Measurements from ENCODE around the gene USP21. TPM values are rescaled to one million over a fixed set of nuclear protein-coding genes. Genes with fewer than 3 reads are reported as not detected.
A peak's percentile ranks its signal among the peaks of the same experiment; 100 is the strongest.

USP21 gene, protein sequence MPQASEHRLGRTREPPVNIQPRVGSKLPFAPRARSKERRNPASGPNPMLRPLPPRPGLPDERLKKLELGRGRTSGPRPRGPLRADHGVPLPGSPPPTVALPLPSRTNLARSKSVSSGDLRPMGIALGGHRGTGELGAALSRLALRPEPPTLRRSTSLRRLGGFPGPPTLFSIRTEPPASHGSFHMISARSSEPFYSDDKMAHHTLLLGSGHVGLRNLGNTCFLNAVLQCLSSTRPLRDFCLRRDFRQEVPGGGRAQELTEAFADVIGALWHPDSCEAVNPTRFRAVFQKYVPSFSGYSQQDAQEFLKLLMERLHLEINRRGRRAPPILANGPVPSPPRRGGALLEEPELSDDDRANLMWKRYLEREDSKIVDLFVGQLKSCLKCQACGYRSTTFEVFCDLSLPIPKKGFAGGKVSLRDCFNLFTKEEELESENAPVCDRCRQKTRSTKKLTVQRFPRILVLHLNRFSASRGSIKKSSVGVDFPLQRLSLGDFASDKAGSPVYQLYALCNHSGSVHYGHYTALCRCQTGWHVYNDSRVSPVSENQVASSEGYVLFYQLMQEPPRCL
- polyA plus RNA-seq (2012; rRNA removed): 24.5 and 26.8 TPM in 2 replicates
- 13.4 and 18.4 TPM in 2 replicates for polyA plus RNA-seq (2012; cell fraction: cytosol; rRNA removed)
- polyA plus RNA-seq (2012; cell fraction: nucleus; rRNA removed): 94.1 and 110 TPM in 2 replicates

DNA sequence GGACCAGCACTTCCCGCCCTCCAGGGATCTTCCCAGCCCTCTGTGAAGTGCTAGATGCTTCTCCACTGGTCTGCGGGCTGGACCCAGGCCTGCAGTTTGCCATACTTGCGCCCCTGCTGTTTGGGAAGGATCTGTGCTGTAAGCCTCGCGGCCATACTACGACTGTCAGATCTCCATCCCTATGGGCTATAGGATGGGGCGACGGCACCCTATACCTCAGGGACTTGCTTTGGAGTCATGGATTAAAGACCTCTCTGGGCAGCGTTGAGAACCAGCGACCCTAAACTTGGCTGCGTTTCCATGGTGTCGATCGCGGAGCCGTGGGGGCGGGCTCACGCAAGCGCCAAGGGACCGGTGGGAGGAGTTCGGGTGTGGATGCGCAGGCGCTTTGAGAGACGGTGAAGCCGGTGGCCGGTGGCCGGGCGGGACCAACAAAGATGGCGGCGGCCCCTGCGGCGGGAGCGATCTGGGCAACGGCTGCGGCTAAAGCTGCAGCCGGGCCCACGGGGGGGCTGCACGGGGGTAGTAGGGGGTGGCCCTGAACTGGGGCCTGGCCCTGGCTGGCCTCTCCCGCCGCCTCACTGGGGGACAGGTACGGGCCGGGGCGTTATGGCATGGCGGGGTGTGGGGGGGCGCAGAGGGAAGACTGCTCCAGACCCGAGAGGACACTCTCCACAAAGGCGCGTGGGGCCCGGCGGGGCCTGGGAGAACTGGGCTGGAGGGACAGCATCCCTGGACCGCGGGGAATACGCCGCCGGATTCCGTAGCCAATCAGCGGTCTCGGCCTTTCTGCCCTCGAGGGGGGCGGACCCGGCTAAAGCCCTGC is at the start of gene USP21:
Gene USP21, plus strand, starts transcription at position 414 of the 826 bp plus-strand sequence. CDS start 1,141 bp downstream, outside the sequence.
- ChIA-PET POLR2A (no interaction called here), CTCF (interaction anchor here (1.1 to 1.5 kb wide), 4 partner anchors 9 to 44 kb away, joined by 3 to 5 read pairs (median 4); no protein-coding TSS in a partner anchor)
- Histone ChIP-seq H3K4me3 (ENCODE audit: low read depth in 2 of 2, low read length in 1 of 2) (peak within 1 kb of the TSS; percentile 89 to 92), H2AFZ (ENCODE audit: low read depth) (peak within 1 kb of the TSS; percentile 84), H3K27ac (ENCODE audit: low read depth in 2 of 2, low read length in 1 of 2) (peak within 1 kb of the TSS; percentile 77 to 91), H3K9ac (peak within 1 kb of the TSS; percentile 90), H3K79me2 (ENCODE audit: insufficient read depth) (peaks cover 31% of the 10 kb centered on the region), H3K9me2 (no peaks in the 10 kb centered on the region), H3K4me1 (ENCODE audit: control insufficient read depth in 1 of 2, insufficient read depth in 2 of 2, low read depth in 1 of 2, low read length in 1 of 2) (peaks cover 0 to 31% of the 10 kb centered on the region in 2 experiments; a peak in 3 of 4 replicates), H3K4me2 (peak within 1 kb of the TSS; percentile 77), H3K9me3 (no peaks in the 10 kb centered on the region), H3F3A (replicated peaks; ENCODE audit: insufficient read depth) (peaks cover 8% of the 10 kb centered on the region), H3K36me3 (replicated peaks in 1 of 2; ENCODE audit: control insufficient read depth in 1 of 2, insufficient read depth in 2 of 2, low read length in 1 of 2) (peaks cover 9 to 55% of the 10 kb centered on the region in 2 experiments), H3K27me3 (ENCODE audit: insufficient read depth) (no peaks in the 10 kb centered on the region), H4K20me1 (ENCODE audit: insufficient read depth) (no peaks in the 10 kb centered on the region)
- under 1% methylated on average over 43 of the region's 60 CpGs for WGBS (ENCODE audit: low lambda C conversion rate)
- peak; percentile 96 for DNase-seq
- TF ChIP-seq, protein P1, sequence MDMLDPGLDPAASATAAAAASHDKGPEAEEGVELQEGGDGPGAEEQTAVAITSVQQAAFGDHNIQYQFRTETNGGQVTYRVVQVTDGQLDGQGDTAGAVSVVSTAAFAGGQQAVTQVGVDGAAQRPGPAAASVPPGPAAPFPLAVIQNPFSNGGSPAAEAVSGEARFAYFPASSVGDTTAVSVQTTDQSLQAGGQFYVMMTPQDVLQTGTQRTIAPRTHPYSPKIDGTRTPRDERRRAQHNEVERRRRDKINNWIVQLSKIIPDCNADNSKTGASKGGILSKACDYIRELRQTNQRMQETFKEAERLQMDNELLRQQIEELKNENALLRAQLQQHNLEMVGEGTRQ (IDR thresholded peaks at IDR 0.05; ENCODE audit: borderline replicate concordance, low read depth, low read length): no peak
- TF ChIP-seq, protein P2, sequence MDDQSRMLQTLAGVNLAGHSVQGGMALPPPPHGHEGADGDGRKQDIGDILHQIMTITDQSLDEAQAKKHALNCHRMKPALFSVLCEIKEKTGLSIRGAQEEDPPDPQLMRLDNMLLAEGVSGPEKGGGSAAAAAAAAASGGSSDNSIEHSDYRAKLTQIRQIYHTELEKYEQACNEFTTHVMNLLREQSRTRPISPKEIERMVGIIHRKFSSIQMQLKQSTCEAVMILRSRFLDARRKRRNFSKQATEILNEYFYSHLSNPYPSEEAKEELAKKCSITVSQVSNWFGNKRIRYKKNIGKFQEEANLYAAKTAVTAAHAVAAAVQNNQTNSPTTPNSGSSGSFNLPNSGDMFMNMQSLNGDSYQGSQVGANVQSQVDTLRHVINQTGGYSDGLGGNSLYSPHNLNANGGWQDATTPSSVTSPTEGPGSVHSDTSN (IDR thresholded peaks at IDR 0.05): peak; percentile 41; the same call in 1 of the 2 replicates
- peak; percentile 97 for TF ChIP-seq YY1 (IDR thresholded peaks at IDR 0.05; ENCODE audit: low read depth)
- TF ChIP-seq, protein P3, sequence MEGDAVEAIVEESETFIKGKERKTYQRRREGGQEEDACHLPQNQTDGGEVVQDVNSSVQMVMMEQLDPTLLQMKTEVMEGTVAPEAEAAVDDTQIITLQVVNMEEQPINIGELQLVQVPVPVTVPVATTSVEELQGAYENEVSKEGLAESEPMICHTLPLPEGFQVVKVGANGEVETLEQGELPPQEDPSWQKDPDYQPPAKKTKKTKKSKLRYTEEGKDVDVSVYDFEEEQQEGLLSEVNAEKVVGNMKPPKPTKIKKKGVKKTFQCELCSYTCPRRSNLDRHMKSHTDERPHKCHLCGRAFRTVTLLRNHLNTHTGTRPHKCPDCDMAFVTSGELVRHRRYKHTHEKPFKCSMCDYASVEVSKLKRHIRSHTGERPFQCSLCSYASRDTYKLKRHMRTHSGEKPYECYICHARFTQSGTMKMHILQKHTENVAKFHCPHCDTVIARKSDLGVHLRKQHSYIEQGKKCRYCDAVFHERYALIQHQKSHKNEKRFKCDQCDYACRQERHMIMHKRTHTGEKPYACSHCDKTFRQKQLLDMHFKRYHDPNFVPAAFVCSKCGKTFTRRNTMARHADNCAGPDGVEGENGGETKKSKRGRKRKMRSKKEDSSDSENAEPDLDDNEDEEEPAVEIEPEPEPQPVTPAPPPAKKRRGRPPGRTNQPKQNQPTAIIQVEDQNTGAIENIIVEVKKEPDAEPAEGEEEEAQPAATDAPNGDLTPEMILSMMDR (IDR thresholded peaks at IDR 0.05): peak; percentile 39
- TF ChIP-seq EZH2phosphoT487 (IDR thresholded peaks at IDR 0.05; ENCODE audit: borderline replicate concordance, low read depth): no peak
- no peak for TF ChIP-seq GABPA (IDR thresholded peaks at IDR 0.05; ENCODE audit: low read depth)
- no peak for TF ChIP-seq SMC3 (IDR thresholded peaks at IDR 0.05; ENCODE audit: low read depth, low read length)
- TF ChIP-seq, protein P4, sequence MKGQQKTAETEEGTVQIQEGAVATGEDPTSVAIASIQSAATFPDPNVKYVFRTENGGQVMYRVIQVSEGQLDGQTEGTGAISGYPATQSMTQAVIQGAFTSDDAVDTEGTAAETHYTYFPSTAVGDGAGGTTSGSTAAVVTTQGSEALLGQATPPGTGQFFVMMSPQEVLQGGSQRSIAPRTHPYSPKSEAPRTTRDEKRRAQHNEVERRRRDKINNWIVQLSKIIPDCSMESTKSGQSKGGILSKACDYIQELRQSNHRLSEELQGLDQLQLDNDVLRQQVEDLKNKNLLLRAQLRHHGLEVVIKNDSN (IDR thresholded peaks at IDR 0.05; ENCODE audit: borderline replicate concordance, low read depth): no peak
- peak; percentile 72 for TF ChIP-seq CHD2 (IDR thresholded peaks at IDR 0.05; ENCODE audit: low read length, partially characterized antibody)
- TF ChIP-seq MEF2A (IDR thresholded peaks at IDR 0.05; ENCODE audit: borderline replicate concordance, low read depth): no peak
- TF ChIP-seq SIN3A (IDR thresholded peaks at IDR 0.05; ENCODE audit: borderline replicate concordance, low read depth, low read length): no peak; the same call in 1 of the 2 replicates
- TF ChIP-seq TAF1 (IDR thresholded peaks at IDR 0.05; ENCODE audit: borderline replicate concordance, low read depth, low read length): peak; percentile 100
- TF ChIP-seq TEAD4 (IDR thresholded peaks at IDR 0.05; ENCODE audit: borderline replicate concordance, insufficient read depth): no peak
- TF ChIP-seq, protein P5, sequence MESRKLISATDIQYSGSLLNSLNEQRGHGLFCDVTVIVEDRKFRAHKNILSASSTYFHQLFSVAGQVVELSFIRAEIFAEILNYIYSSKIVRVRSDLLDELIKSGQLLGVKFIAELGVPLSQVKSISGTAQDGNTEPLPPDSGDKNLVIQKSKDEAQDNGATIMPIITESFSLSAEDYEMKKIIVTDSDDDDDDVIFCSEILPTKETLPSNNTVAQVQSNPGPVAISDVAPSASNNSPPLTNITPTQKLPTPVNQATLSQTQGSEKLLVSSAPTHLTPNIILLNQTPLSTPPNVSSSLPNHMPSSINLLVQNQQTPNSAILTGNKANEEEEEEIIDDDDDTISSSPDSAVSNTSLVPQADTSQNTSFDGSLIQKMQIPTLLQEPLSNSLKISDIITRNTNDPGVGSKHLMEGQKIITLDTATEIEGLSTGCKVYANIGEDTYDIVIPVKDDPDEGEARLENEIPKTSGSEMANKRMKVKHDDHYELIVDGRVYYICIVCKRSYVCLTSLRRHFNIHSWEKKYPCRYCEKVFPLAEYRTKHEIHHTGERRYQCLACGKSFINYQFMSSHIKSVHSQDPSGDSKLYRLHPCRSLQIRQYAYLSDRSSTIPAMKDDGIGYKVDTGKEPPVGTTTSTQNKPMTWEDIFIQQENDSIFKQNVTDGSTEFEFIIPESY (IDR thresholded peaks at IDR 0.05; ENCODE audit: borderline replicate concordance, low read depth): no peak
- peak; percentile 89 for TF ChIP-seq POLR2AphosphoS5 (IDR thresholded peaks at IDR 0.05; ENCODE audit: low read depth, low read length)
- TF ChIP-seq RXRA (IDR thresholded peaks at IDR 0.05; ENCODE audit: borderline replicate concordance, low read depth): no peak
- no peak for TF ChIP-seq RFX5 (IDR thresholded peaks at IDR 0.05; ENCODE audit: low read length)
- peak; percentile 99 for TF ChIP-seq NRF1 (IDR thresholded peaks at IDR 0.05; ENCODE audit: low read depth, low read length)
- TF ChIP-seq NFIC (IDR thresholded peaks at IDR 0.05; ENCODE audit: borderline replicate concordance): no peak

Measured in SK-N-SH (cell line).